Activated naive CD8-positive, alpha-beta T cell treated with anti-CD3 and anti-CD28 coated beads for 36 hours (primary cell): ENCODE results near the gene IPPK. TPM values are rescaled to one million over a fixed set of nuclear protein-coding genes. Genes with fewer than 3 reads are reported as not detected.

Experiments used
- DNase-seq: peaks from one replicate; pipeline ENCODE4 v3.0.0; 2021
- H3K27ac Mint-ChIP-seq: one replicate; pipeline ENCODE4 v1.8.0; 2022; ENCODE audit warnings: mild to moderate bottlenecking, moderate library complexity, mixed read lengths
- H3K27me3 Mint-ChIP-seq: one replicate; pipeline ENCODE4 v1.8.0; 2022; ENCODE audit warnings: mild to moderate bottlenecking, mixed read lengths
- H3K36me3 Mint-ChIP-seq: one replicate; pipeline ENCODE4 v1.8.0; 2021; ENCODE audit warnings: mild to moderate bottlenecking, mixed read lengths
- H3K4me1 Mint-ChIP-seq: one replicate; pipeline ENCODE4 v1.8.0; 2021; ENCODE audit warnings: mixed read lengths
- H3K4me3 Mint-ChIP-seq: one replicate; pipeline ENCODE4 v1.8.0; 2022; ENCODE audit warnings: mild to moderate bottlenecking, moderate library complexity, mixed read lengths
- H3K9me3 Mint-ChIP-seq: one replicate; pipeline ENCODE4 v1.8.0; 2022; ENCODE audit warnings: mixed read lengths
- total RNA-seq, 2 experiments: library from RNA; stranded (reverse); gene quantifications; one replicate each; pipeline ENCODE4 v1.2.3, GENCODE V29; 2021

The IPPK gene, protein sequence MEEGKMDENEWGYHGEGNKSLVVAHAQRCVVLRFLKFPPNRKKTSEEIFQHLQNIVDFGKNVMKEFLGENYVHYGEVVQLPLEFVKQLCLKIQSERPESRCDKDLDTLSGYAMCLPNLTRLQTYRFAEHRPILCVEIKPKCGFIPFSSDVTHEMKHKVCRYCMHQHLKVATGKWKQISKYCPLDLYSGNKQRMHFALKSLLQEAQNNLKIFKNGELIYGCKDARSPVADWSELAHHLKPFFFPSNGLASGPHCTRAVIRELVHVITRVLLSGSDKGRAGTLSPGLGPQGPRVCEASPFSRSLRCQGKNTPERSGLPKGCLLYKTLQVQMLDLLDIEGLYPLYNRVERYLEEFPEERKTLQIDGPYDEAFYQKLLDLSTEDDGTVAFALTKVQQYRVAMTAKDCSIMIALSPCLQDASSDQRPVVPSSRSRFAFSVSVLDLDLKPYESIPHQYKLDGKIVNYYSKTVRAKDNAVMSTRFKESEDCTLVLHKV
- total RNA-seq, result 10 to 100 TPM; 13.0 to 13.9 TPM

DNA sequence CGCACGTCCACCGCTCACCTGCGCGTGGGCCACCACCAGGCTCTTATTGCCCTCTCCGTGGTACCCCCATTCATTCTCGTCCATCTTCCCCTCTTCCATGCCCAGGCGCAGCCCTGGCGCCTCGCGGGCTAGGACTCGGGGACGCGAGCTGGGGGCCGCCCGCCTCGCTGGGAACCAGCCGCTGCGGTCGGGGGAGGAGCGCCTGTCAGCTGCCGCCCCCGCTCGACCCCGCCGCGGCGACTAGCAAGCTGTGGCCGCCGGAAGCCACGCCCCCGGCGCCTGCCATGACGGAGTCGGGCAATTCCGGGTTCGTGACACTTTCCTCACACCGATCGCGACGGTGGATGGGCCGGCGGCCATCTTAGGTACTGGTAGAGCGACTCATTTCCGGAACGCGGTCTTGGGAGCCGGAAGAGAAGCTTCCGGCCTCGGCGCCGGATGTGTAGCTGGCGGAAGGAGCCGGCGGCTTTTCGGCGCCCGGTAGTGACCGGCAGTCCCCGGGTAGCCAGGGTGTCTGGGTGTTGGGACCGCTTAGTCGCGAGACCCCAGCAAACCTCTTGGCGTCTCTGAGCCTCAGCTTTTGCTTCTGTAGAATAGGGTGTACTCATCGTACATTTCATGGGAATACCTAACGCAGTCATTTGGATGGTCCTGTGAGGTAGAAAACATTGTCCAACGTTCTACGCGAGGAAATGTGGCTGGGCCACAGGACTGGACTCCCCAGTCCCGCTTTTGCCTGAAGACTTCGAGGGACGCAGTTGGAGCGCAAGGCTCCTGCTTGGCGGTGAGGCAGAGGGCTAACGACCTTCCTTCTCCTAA lies at the start of gene IPPK:
IPPK (minus strand) TSS at position 242 of the 819 bp plus-strand sequence; CDS start at position 99, 143 bp downstream.
- peak within 1 kb of the TSS; percentile 91 for H3K27ac Mint-ChIP-seq
- H3K4me3 Mint-ChIP-seq, result peak within 1 kb of the TSS; percentile 92
- peaks cover under 1% of the 10 kb centered on the region for H3K9me3 Mint-ChIP-seq
- peak; percentile 100 for DNase-seq
- H3K4me1 Mint-ChIP-seq, result peaks cover 31% of the 10 kb centered on the region
- no peaks in the 10 kb centered on the region for H3K27me3 Mint-ChIP-seq
- H3K36me3 Mint-ChIP-seq, result peaks cover 20% of the 10 kb centered on the region

DNA sequence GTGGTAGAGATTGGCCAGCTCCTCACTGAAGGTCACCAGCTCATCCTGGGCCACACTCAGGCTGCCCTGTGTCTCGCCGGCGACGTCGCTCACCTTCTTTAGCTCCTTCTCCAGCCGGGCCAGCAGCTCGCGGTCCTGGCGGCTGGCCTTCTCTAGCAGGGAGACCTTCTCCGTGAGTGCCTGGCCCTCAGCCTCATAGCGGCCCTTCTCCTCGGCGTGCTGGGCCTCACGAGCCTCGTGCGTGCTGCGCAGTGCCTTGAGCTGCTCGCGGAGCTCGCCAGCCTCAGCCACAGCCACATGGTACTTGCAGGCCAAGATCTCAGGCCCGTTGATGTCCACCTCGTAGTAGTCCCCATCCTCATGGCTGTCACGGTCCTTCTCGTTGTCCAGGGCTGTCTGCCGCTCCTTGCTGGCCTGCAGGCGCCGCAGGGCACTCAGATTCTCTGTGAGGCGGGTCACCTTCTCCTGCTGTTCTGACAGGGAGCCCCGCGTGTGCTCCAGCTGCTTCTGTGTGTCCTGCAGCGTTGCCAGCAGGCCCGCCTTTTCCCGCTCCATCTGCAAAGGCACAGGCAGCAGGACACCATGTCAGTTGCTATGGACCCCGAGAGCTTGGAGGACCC lies 49.2 kb upstream of the IPPK start:
- peaks cover 5% of the 10 kb centered on the region for H3K4me1 Mint-ChIP-seq
- H3K27ac Mint-ChIP-seq, result no peak overlapping the region
- DNase-seq, result no peak
- no peaks in the 10 kb centered on the region for H3K9me3 Mint-ChIP-seq
- no peaks in the 10 kb centered on the region for H3K27me3 Mint-ChIP-seq
- no peaks in the 10 kb centered on the region for H3K36me3 Mint-ChIP-seq
- no peak overlapping the region for H3K4me3 Mint-ChIP-seq

DNA sequence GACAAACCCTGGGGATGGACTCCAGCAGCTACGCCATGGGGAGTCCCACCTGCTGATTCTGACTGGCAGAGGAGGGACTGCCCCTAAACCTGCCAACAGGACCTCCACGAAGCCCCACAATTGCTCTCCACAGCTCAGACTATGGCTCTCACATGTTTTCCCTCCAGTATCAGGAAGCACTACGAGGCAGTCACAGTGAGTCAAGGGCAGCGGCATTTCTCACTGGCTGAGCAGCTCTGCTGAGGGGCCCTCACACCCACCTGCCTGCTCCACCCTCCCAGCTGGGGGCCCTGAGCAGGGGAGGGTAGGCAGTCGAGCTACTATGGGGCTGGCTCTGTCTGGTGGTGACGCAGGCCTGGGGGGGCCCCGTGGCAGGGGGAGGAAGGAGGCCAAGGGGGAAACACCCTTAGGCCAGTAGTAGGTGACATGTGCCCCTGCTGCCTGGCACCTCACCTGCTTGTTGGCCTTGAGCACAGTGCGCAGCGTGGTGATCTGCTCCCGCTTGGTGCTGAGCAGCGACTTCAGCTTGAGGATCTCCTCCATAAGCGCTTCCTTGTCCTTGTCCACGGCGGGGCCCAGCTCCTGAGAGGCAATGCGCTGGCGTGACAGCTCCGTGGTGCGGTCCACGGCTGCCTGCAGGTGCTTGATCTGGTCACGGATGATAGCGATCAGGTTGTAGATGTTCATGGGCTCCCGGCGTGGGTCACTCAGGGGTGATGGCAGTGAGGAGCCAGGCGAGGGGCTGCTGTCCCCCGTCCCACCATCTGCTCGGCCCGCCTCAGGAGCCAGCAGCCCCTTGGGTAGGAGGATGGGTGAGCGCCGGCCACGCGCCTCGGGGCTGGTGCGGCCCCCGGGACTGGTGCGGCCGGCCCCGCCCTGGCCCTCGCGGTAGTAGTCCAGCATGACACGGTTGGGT lies 48.4 kb upstream of the IPPK start:
- peaks cover 7% of the 10 kb centered on the region for H3K4me1 Mint-ChIP-seq

DNA sequence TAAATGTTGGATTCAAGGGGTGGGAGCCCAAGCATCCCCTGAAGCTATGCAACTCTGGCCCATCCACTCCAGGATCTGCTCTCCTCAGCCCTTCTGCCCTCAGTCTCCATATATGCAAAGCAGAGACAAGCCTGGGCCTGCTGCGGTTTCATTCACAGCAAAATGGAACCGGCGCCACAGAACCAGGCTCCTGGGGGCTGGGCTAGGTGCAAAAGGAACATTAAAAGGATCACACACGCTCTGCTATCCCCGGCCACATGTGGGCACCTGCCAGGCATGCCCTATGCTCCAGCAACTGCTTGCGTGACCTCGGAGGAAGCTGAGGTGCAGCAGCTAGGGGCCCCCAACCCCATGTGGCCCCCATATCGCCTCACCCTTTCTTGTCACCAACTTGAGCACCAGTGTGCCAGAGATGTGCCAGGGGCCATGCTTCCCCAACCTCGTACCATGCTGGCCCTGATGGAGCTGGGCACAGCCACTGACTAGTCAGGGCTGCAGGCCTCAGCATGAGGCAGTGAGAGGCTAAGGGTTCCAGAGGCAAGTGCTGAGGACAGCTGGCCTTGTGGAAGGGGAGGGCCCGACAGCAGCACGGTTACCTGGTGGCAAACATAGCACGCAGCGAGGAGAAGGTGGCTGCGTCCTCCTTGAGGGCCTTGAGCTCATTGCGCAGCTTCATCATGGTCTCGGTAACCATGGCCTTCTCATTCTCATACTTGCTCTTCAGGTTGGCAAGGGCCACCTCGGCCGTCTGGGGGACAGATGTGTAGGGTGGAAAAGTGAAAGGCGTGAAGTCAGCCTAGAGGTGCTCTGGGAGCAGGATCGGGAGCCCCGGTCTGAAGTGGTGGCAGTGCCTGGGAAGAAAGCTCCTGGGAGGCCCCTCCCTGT lies 47.5 kb upstream of the IPPK start:
- DNase-seq, result no peak
- no peaks in the 10 kb centered on the region for H3K9me3 Mint-ChIP-seq
- H3K27me3 Mint-ChIP-seq, result no peaks in the 10 kb centered on the region
- no peak overlapping the region for H3K27ac Mint-ChIP-seq
- H3K36me3 Mint-ChIP-seq, result peaks cover 5% of the 10 kb centered on the region
- no peak overlapping the region for H3K4me3 Mint-ChIP-seq
- peaks cover 11% of the 10 kb centered on the region for H3K4me1 Mint-ChIP-seq

More for the DNA sequence above, 48.4 kb upstream of the IPPK start:
- no peak overlapping the region for H3K4me3 Mint-ChIP-seq
- no peak for DNase-seq
- H3K36me3 Mint-ChIP-seq, result peaks cover 2% of the 10 kb centered on the region
- no peak overlapping the region for H3K27ac Mint-ChIP-seq
- no peaks in the 10 kb centered on the region for H3K27me3 Mint-ChIP-seq
- no peaks in the 10 kb centered on the region for H3K9me3 Mint-ChIP-seq

DNA sequence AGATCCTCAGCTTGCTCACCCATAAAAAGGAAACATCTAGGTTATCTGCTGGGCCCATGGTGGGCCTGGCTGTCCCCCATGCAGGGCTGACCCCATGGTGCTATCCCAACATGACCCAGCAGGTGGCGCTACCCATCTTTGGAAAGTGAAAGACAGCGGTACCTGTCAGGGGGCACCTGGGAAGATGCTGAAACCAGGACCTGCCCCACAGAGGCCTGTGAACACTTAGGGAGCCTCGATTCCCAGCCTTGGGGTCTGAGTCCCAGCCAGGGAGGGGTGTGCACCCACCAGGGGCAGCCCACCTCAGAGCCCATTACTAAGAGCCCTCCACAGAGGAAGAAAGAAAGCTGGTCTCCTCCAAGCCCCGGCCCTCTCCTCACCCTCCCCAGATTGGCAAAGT lies 46.6 kb upstream of the IPPK start:
- Mint-ChIP-seq H3K4me1 (peaks cover 19% of the 10 kb centered on the region), H3K9me3 (no peaks in the 10 kb centered on the region), H3K4me3 (no peak overlapping the region), H3K36me3 (peaks cover 10% of the 10 kb centered on the region), H3K27me3 (no peaks in the 10 kb centered on the region), H3K27ac (no peak overlapping the region)
- DNase-seq, result peak; percentile 76

DNA sequence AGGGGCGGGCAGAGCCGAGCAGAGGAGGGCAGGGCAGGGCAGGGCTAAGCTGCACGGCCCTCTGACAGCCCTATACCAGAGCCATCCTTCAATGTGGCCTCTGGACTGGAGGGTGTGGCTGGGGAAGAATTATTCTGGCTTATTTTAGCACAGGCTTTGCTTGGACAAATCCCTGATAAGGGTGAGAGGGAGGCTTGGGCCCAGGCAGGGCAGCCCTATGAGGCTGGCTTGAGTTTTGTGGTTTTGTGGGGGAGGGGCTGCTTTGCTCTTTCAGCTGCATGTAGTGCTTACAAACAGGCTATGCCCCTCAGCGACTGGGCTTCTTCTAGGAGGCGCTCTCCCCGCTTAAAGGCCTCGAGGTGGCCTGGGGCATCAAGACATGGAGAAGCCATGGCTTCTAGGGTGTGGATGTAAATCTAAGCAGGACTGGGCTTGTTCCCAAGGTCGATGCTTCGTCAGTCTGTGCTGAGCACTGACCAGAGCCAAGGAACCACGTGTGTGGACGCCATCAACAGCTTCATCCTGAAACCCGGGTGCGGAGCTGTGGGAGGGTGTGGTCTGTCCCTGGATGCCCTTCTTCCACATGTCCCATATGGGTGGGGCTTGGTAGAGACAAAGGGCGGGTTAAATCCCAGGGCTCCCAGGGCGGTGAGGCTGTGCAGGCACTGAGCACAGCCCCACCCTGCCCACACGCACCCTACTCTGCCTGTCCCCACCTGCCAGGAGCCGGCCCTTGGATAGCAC lies 45.7 kb upstream of the IPPK start:
- Mint-ChIP-seq H3K4me1 (peaks cover 19% of the 10 kb centered on the region), H3K27ac (no peak overlapping the region), H3K27me3 (no peaks in the 10 kb centered on the region), H3K9me3 (no peaks in the 10 kb centered on the region), H3K4me3 (no peak overlapping the region), H3K36me3 (peaks cover 10% of the 10 kb centered on the region)
- DNase-seq, result no peak

DNA sequence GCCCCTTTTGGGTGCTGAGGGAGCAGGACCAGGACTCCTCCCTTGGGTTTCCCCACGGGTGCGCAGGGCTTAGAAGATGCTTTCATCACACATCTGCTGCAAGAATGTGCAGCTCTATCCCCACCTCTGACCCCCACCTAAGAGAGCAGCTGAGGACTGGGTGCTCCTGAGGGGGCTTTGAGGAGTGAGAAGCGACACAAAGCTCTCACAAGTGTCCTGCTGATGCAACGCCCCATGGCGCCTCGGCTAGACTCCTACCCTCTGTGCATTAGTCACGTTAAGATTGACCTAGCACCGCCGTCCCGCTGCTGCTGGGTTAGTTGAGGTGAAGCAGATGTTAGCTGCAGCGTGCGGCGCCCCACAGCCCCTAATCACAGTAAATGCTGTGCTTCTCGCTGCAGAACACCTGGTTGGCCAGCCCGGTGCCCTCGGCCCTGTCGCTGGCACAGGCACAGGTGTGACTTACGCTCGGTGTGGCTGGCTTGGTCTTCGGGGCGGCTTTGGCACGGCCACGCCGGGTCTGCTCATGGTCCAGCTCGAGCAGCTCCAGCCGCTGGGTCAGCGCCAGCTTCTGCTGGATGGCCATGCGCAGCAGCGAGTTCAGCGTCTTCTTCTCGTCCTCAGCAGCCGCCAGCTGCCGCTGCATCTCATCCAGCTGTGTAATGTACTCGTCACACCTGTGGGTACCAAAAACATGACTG lies 45.0 kb upstream of the IPPK start:
- H3K27me3 Mint-ChIP-seq, result no peaks in the 10 kb centered on the region
- H3K27ac Mint-ChIP-seq, result no peak overlapping the region
- H3K36me3 Mint-ChIP-seq, result peaks cover 10% of the 10 kb centered on the region
- H3K4me1 Mint-ChIP-seq, result peaks cover 19% of the 10 kb centered on the region
- no peak for DNase-seq
- H3K9me3 Mint-ChIP-seq, result no peaks in the 10 kb centered on the region
- H3K4me3 Mint-ChIP-seq, result no peak overlapping the region

DNA sequence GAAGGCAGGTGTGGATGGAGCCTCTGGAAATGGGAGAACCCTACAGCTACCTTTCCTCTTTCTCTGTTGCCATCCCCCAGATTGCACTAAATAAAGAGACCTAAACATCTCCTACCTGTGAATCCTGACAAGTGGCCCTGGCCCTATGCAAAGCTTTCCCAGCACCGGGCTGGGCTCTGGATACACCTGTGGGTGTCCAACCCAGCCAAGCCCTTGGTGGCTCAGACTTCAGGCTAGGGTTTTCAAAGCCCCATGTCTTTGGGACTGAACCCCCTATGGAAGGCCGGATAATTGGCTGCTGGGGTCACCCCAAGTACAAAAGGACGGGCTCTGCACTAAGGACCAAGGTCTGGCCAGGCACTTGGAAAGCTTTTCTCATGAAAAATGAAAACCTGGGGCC lies 44.1 kb upstream of the IPPK start:
- Mint-ChIP-seq H3K4me1 (peaks cover 19% of the 10 kb centered on the region), H3K4me3 (no peak overlapping the region), H3K27ac (no peak overlapping the region), H3K36me3 (peaks cover 10% of the 10 kb centered on the region), H3K9me3 (no peaks in the 10 kb centered on the region), H3K27me3 (no peaks in the 10 kb centered on the region)
- DNase-seq, result no peak

DNA sequence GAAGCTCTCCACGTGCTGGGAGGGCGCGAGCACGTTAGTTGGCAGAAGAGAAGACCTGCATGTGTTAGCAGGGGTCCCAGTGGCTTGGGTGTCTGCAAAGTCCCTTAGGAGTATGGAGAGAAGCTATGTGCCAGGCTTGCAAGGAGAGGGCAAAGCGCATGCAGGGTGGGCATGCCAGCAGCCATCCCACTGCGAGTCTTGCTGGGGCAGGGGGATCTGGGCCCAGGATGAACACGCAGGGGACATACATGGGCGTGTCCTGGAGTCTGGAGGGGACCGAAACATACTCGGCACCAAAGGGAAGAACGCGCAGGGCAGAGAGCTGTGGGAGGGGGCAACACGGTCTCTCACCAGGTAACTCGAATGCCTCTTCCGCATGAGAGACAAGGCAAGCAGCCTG lies 43.6 kb upstream of the IPPK start:
- no peaks in the 10 kb centered on the region for H3K9me3 Mint-ChIP-seq
- peaks cover 10% of the 10 kb centered on the region for H3K36me3 Mint-ChIP-seq
- peaks cover 19% of the 10 kb centered on the region for H3K4me1 Mint-ChIP-seq
- no peaks in the 10 kb centered on the region for H3K27me3 Mint-ChIP-seq
- no peak overlapping the region for H3K4me3 Mint-ChIP-seq
- no peak for DNase-seq
- H3K27ac Mint-ChIP-seq, result no peak overlapping the region

DNA sequence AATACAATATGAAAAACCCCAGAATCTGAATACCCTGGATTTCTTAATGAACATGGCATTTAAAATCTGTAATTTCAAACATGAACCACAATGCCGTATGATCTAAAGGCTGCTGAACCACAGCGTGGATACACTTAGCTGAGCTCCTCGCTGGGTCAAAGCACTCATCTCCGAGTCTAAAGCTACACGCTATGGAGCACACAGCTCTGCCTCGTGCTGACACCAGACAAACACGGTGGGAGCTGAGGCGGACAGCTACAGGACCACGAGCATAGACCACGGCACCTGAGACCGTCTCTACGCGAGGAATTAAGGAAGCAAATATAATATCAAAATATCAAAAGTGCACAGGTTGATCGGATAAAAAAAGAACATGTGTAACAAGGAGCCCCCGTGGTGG lies 42.8 kb upstream of the IPPK start:
- H3K4me1 Mint-ChIP-seq, result peaks cover 19% of the 10 kb centered on the region
- H3K27ac Mint-ChIP-seq, result no peak overlapping the region
- no peaks in the 10 kb centered on the region for H3K27me3 Mint-ChIP-seq
- no peaks in the 10 kb centered on the region for H3K9me3 Mint-ChIP-seq
- H3K36me3 Mint-ChIP-seq, result peaks cover 10% of the 10 kb centered on the region
- H3K4me3 Mint-ChIP-seq, result no peak overlapping the region
- DNase-seq, result no peak

DNA sequence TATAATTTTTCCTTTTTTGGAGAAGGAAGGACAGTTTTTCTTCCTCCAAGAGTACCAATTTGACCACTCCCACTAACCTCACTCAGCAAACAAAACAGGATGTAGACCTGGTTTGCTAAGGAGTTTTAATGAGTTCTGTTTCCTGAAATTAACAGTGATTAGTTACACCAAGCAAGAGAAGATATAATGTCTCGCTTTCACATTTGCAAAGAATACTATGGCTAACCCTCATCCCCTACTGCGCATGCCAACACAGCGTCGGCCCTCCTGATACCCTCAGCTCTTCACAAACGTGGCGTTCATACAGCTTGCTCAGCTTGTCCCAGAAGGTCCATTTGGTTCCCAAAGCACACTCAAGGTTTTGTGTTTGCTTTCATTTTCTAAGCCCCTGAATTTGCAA lies 41.9 kb upstream of the IPPK start:
- Mint-ChIP-seq H3K36me3 (peaks cover 10% of the 10 kb centered on the region), H3K27me3 (no peaks in the 10 kb centered on the region), H3K9me3 (no peaks in the 10 kb centered on the region), H3K27ac (peak overlapping the region; percentile 72), H3K4me1 (peaks cover 21% of the 10 kb centered on the region), H3K4me3 (no peak overlapping the region)
- DNase-seq, result no peak

DNA sequence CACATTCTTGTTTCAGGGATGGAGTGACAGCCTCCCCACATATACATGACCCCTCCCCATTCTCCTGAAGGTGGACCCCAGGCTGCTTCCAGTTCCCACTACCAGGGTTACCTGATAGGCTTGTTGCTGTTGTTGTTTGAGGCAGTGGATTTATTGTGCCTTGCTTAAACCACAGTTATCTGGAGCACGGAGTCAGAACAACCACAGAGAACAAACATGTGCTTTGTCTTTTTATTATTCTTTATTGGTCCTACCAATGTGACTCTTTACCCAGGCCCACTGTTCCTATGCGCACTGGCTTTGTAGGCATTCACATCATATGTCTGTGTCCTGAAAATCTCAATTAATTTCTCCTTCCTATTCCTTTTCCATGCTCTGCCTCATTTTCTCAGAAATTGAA lies 41.2 kb upstream of the IPPK start:
- peak overlapping the region; percentile 10 for H3K27ac Mint-ChIP-seq

More for the DNA sequence above, 41.2 kb upstream of the IPPK start:
- peaks cover 12% of the 10 kb centered on the region for H3K36me3 Mint-ChIP-seq
- H3K4me1 Mint-ChIP-seq, result peaks cover 22% of the 10 kb centered on the region
- H3K9me3 Mint-ChIP-seq, result no peaks in the 10 kb centered on the region
- DNase-seq, result no peak
- H3K4me3 Mint-ChIP-seq, result no peak overlapping the region
- no peaks in the 10 kb centered on the region for H3K27me3 Mint-ChIP-seq
